SU-DHL-6 (cell line): ENCODE results near the gene DOCK1.

Source experiments
- H2AFZ ChIP-seq: fragments of 200-600 bp; sonication (generic); 2 replicates; pipeline ENCODE4 v1.6.1; 2014; ENCODE audit warnings: low read depth, mild to moderate bottlenecking, moderate library complexity, mixed read lengths, antibody characterized with exemption, low read length; ENCODE audit not compliant: severe bottlenecking
- H3F3A ChIP-seq: fragments of 200-600 bp; shearing (Covaris generic); 2 replicates; pipeline ENCODE4 v1.6.0; 2016; ENCODE audit warnings: antibody characterized with exemption, mild to moderate bottlenecking; ENCODE audit not compliant: insufficient read depth
- H3K27ac ChIP-seq: fragments of 200-600 bp; sonication (generic); 2 replicates; pipeline ENCODE4 v1.5.1; 2016; ENCODE audit warnings: low read depth, mild to moderate bottlenecking, low read length, moderate library complexity, mixed read lengths
- H3K27me3 ChIP-seq: fragments of 200-600 bp; sonication (generic), shearing (Covaris generic); 2 replicates; pipeline ENCODE4 v1.6.0; 2014; ENCODE audit warnings: mild to moderate bottlenecking, low read length
- H3K36me3 ChIP-seq: fragments of 200-600 bp; sonication (generic); 2 replicates; pipeline ENCODE4 v1.6.1; 2014; ENCODE audit warnings: mild to moderate bottlenecking, low read length, mixed read lengths
- H3K4me2 ChIP-seq: fragments of 300-600, 200-600 bp; shearing (Covaris generic), sonication (generic); 2 replicates; pipeline ENCODE4 v1.6.0; 2014; ENCODE audit warnings: low read length, low read depth, mild to moderate bottlenecking; ENCODE audit not compliant: poor library complexity, severe bottlenecking
- H3K4me3 ChIP-seq: fragments of 200-600 bp; sonication (generic); 2 replicates; pipeline ENCODE4 v1.5.1; 2014; ENCODE audit warnings: antibody characterized with exemption, low read length, mild to moderate bottlenecking, mixed read lengths; ENCODE audit not compliant: insufficient read depth, poor library complexity, severe bottlenecking
- H3K79me2 ChIP-seq: fragments of 200-600 bp; sonication (generic); 2 replicates; pipeline ENCODE4 v1.6.1; 2014; ENCODE audit warnings: mild to moderate bottlenecking, low read length, moderate library complexity; ENCODE audit not compliant: insufficient read depth
- H3K9ac ChIP-seq: fragments of 200-600 bp; sonication (generic); 2 replicates; pipeline ENCODE4 v1.7.0; 2014; ENCODE audit warnings: mild to moderate bottlenecking, low read length
- H3K9me2 ChIP-seq: fragments of 200-600 bp; sonication (generic); replicated peaks from 2 replicates; pipeline ENCODE4 v1.6.1; 2014; ENCODE audit warnings: low read length; ENCODE audit not compliant: insufficient read depth
- H3K9me3 ChIP-seq: fragments of 200-600 bp; sonication (generic); 2 replicates; pipeline ENCODE4 v1.6.1; 2014; ENCODE audit warnings: low read length, mixed read lengths; ENCODE audit not compliant: insufficient read depth
- H4K20me1 ChIP-seq: fragments of 200-600 bp; sonication (generic); 2 replicates; pipeline ENCODE4 v1.6.1; 2014; ENCODE audit warnings: low read depth, mild to moderate bottlenecking, antibody characterized with exemption, low read length, moderate library complexity, mixed read lengths
- CTCF ChIP-seq: fragments of 200-600 bp; sonication (generic); IDR thresholded peaks from one replicate; pipeline ENCODE4 v1.5.1; 2017; ENCODE audit warnings: antibody characterized with exemption, mild to moderate bottlenecking, low read length, moderate library complexity; ENCODE audit not compliant: insufficient read depth, poor library complexity, severe bottlenecking
- EZH2phosphoT487 ChIP-seq: fragments of 200-600 bp; sonication (generic), shearing (Covaris generic); conservative IDR thresholded peaks from 2 replicates; pipeline ENCODE4 v1.6.1; 2018; ENCODE audit warnings: mild to moderate bottlenecking, antibody characterized with exemption, low read length, moderate library complexity, mixed read lengths

The DOCK1 gene

GRCh38 chr10:127091354-127091753 is 186.1 kb downstream of the DOCK1 start:
- Histone ChIP-seq H3K27me3 (no peaks in the 10 kb centered on the region), H3F3A (no peaks in the 10 kb centered on the region), H3K4me2 (no peak overlapping the region), H3K79me2 (no peaks in the 10 kb centered on the region), H3K36me3 (no peaks in the 10 kb centered on the region), H2AFZ (no peak overlapping the region), H3K9me3 (no peaks in the 10 kb centered on the region), H3K27ac (no peak overlapping the region), H3K4me3 (no peak overlapping the region), H3K9me2 (no peaks in the 10 kb centered on the region), H4K20me1 (no peaks in the 10 kb centered on the region), H3K9ac (no peak overlapping the region)
- TF ChIP-seq EZH2phosphoT487, result no peak
- TF ChIP-seq CTCF, result no peak

GRCh38 chr10:127092916-127093315 is 187.7 kb downstream of the DOCK1 start:
- Histone ChIP-seq H3F3A (no peaks in the 10 kb centered on the region), H3K4me2 (no peak overlapping the region), H3K4me3 (no peak overlapping the region), H3K9me2 (no peaks in the 10 kb centered on the region), H3K79me2 (no peaks in the 10 kb centered on the region), H3K27ac (no peak overlapping the region), H3K9me3 (no peaks in the 10 kb centered on the region), H3K36me3 (no peaks in the 10 kb centered on the region), H3K27me3 (no peaks in the 10 kb centered on the region), H4K20me1 (no peaks in the 10 kb centered on the region), H3K9ac (no peak overlapping the region), H2AFZ (no peak overlapping the region)
- no peak for TF ChIP-seq CTCF
- TF ChIP-seq EZH2phosphoT487, result no peak

DNA sequence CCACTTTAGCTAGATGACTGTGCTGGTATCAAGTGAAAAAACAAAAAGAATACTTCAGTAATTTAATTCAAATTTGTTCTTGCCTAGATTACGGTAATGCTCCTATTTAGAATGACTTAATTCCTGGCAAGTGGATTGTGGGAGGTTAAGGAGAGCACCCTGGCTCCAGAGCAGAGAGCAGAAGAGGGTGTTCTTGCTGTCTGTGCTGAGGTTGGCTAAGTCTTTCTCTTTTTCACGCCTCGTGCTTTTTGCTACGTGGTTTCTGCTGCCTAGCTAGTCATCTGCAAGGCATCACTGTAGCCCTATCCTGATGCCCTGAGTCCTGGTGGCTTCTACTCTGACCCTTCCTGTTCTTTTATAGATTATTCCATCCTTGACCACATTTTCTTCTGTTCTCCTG is 189.8 kb downstream of the DOCK1 start:
- H3K4me3 ChIP-seq, result no peak overlapping the region
- H2AFZ ChIP-seq, result no peak overlapping the region
- H3K79me2 ChIP-seq, result no peaks in the 10 kb centered on the region
- no peak for TF ChIP-seq CTCF
- TF ChIP-seq EZH2phosphoT487, result no peak
- no peaks in the 10 kb centered on the region for H3K9me3 ChIP-seq
- no peak overlapping the region for H3K27ac ChIP-seq
- no peaks in the 10 kb centered on the region for H4K20me1 ChIP-seq
- no peaks in the 10 kb centered on the region for H3F3A ChIP-seq
- H3K4me2 ChIP-seq, result no peak overlapping the region
- no peak overlapping the region for H3K9ac ChIP-seq
- H3K9me2 ChIP-seq, result no peaks in the 10 kb centered on the region
- no peaks in the 10 kb centered on the region for H3K27me3 ChIP-seq
- H3K36me3 ChIP-seq, result no peaks in the 10 kb centered on the region
